GM12865 (cell line): ENCODE measurements around the gene COX6B2.

ENCODE experiments used
- DNase-seq: peaks from one replicate; pipeline ENCODE4 v3.0.0; 2010; ENCODE audit warnings: low read depth
- H3K4me3 ChIP-seq: 2 replicates; pipeline ENCODE4 v1.5.1; 2011; ENCODE audit warnings: mild to moderate bottlenecking, low read depth, low read length, control low read depth
- CTCF ChIP-seq: IDR thresholded peaks from 2 replicates; pipeline ENCODE4 v1.5.1; 2011; ENCODE audit warnings: low read length, control low read depth, low read depth, inconsistent platforms; ENCODE audit not compliant: insufficient read depth; ENCODE audit errors: missing control alignments

COX6B2 gene

GRCh38 chr19:55300886-55301458 lies 53.5 kb downstream of the COX6B2 start:
- no peak for TF ChIP-seq CTCF
- DNase-seq: no peak
- H3K4me3 ChIP-seq: no peak overlapping the region

GRCh38 chr19:55299991-55300390 lies 54.5 kb downstream of the COX6B2 start:
- DNase-seq: no peak
- H3K4me3 ChIP-seq: no peak overlapping the region

More at GRCh38 chr19:55299991-55300390, 54.5 kb downstream of the COX6B2 start:
- TF ChIP-seq CTCF: no peak
